Neuronal stem cell (in vitro differentiated cells): ENCODE measurements around the gene TULP4.

Experiments used
- DNase-seq: peaks from one replicate; pipeline ENCODE4 v3.0.0-alpha.2; 2013; ENCODE audit warnings: low spot score
- H2AFZ ChIP-seq: one replicate; pipeline ENCODE4 v1.6.1; 2013; ENCODE audit warnings: mild to moderate bottlenecking, low read length, inconsistent platforms
- H2AK5ac ChIP-seq: 2 replicates; pipeline ENCODE4 v1.6.1; 2013; ENCODE audit warnings: low read depth, mild to moderate bottlenecking, inconsistent platforms, low read length, moderate library complexity, mixed read lengths
- H2BK120ac ChIP-seq: 2 replicates; pipeline ENCODE4 v1.6.1; 2013; ENCODE audit warnings: low read depth, mild to moderate bottlenecking, inconsistent platforms, low read length, moderate library complexity, mixed read lengths
- H2BK12ac ChIP-seq: one replicate; pipeline ENCODE4 v1.6.1; 2013; ENCODE audit warnings: low read length, inconsistent platforms
- H2BK15ac ChIP-seq: 2 replicates; pipeline ENCODE4 v1.6.1; 2013; ENCODE audit warnings: mild to moderate bottlenecking, low read length, inconsistent platforms, mixed read lengths
- H2BK5ac ChIP-seq: one replicate; pipeline ENCODE4 v1.6.1; 2013; ENCODE audit warnings: inconsistent platforms, mild to moderate bottlenecking, low read length, moderate library complexity
- H3K14ac ChIP-seq: one replicate; pipeline ENCODE4 v1.6.1; 2013; ENCODE audit warnings: low read length, inconsistent platforms
- H3K18ac ChIP-seq: 2 replicates; pipeline ENCODE4 v1.6.1; 2013; ENCODE audit warnings: low read length, inconsistent platforms
- H3K23ac ChIP-seq: 2 replicates; pipeline ENCODE4 v1.6.1; 2013; ENCODE audit warnings: low read depth, mild to moderate bottlenecking, mixed read lengths, low read length, inconsistent platforms; ENCODE audit not compliant: poor library complexity
- H3K27ac ChIP-seq: replicated peaks from 3 replicates; pipeline ENCODE4 v1.5.1; 2013; ENCODE audit warnings: low read length, inconsistent platforms
- H3K27me3 ChIP-seq, 3 experiments: 2 replicates each; pipeline ENCODE4 v1.6.1; 2013; ENCODE audit warnings: low read length in 3 of 3, mild to moderate bottlenecking in 2 of 3, inconsistent platforms in 1 of 3, low read depth in 1 of 3, mixed read lengths in 1 of 3, moderate library complexity in 1 of 3; ENCODE audit not compliant: control insufficient read depth in 3 of 3, insufficient read depth in 3 of 3
- H3K36me3 ChIP-seq, 2 donors: replicated peaks in 1 of 2; 2 replicates each; pipeline ENCODE4 v1.6.1; 2013; ENCODE audit warnings: low read length in 2 of 2; ENCODE audit not compliant: control insufficient read depth in 2 of 2, insufficient read depth in 2 of 2
- H3K4ac ChIP-seq: 2 replicates; pipeline ENCODE4 v1.6.1; 2013; ENCODE audit warnings: inconsistent platforms, mild to moderate bottlenecking, low read length, moderate library complexity
- H3K4me1 ChIP-seq, 2 donors: 1 replicate in 1 of 2; 2 replicates in 1 of 2; pipeline ENCODE4 v1.6.1; 2013; ENCODE audit warnings: low read length in 2 of 2, low read depth in 1 of 2; ENCODE audit not compliant: control insufficient read depth in 2 of 2, insufficient read depth in 1 of 2
- H3K4me2 ChIP-seq: one replicate; pipeline ENCODE4 v1.6.1; 2013; ENCODE audit warnings: mild to moderate bottlenecking, low read length, inconsistent platforms; ENCODE audit not compliant: insufficient read depth, poor library complexity, severe bottlenecking
- H3K4me3 ChIP-seq, 2 donors: 2 replicates each; pipeline ENCODE4 v1.5.1; 2013; ENCODE audit warnings: low read length in 2 of 2, mild to moderate bottlenecking in 2 of 2, inconsistent platforms in 1 of 2, moderate library complexity in 1 of 2
- H3K79me1 ChIP-seq: one replicate; pipeline ENCODE4 v1.6.1; 2013; ENCODE audit warnings: low read depth, mild to moderate bottlenecking, inconsistent platforms, low read length, moderate library complexity
- H3K9ac ChIP-seq: one replicate; pipeline ENCODE4 v1.6.1; 2013; ENCODE audit warnings: mild to moderate bottlenecking, low read depth, low read length, inconsistent platforms; ENCODE audit not compliant: poor library complexity
- H3K9me3 ChIP-seq, 2 donors: replicated peaks in 1 of 2; 2 replicates each; pipeline versions ENCODE3 to v1.6.1; 2013; ENCODE audit warnings: low read length in 2 of 2, mild to moderate bottlenecking in 2 of 2, inconsistent platforms in 1 of 2, low read depth in 1 of 2, mixed read lengths in 1 of 2, moderate library complexity in 1 of 2; ENCODE audit not compliant: control insufficient read depth in 2 of 2, insufficient read depth in 1 of 2
- H4K8ac ChIP-seq: one replicate; pipeline ENCODE4 v1.6.1; 2013; ENCODE audit warnings: low read depth, mild to moderate bottlenecking, inconsistent platforms, low read length, moderate library complexity
- H4K91ac ChIP-seq: one replicate; pipeline ENCODE4 v1.6.1; 2013; ENCODE audit warnings: low read length, low read depth, mild to moderate bottlenecking, inconsistent platforms; ENCODE audit not compliant: poor library complexity
- WGBS, 2 donors: extraction: QIAGEN DNeasy Blood & Tissue Kit; methylation state at CpG; one replicate each; pipeline ENCODE4 v1.1.7; 2013; ENCODE audit warnings: missing lambda C conversion rate in 2 of 2, mixed read lengths in 1 of 2; ENCODE audit not compliant: insufficient read length in 2 of 2, insufficient replicate concordance in 1 of 2; ENCODE audit errors: extremely low coverage in 2 of 2; 5-methylcytosine and 5-hydroxymethylcytosine counted together

The TULP4 gene

GRCh38 chr6:158409451-158409850 is 97.2 kb downstream of the TULP4 start:
- Histone ChIP-seq H3K14ac (no peak overlapping the region), H2AK5ac (no peak overlapping the region), H3K4me2 (no peak overlapping the region), H4K8ac (no peak overlapping the region), H3K27me3 (no peaks in the 10 kb centered on the region), H3K79me1 (no peaks in the 10 kb centered on the region), H2BK120ac (no peak overlapping the region), H3K23ac (no peak overlapping the region), H2BK12ac (no peak overlapping the region), H3K27ac (no peak overlapping the region), H4K91ac (no peak overlapping the region), H3K4ac (no peak overlapping the region), H3K9ac (no peak overlapping the region), H3K36me3 (peaks cover 1 to 17% of the 10 kb centered on the region in 2 donors), H3K4me3 (no peak overlapping the region), H2BK15ac (no peak overlapping the region), H3K9me3 (peaks cover 3 to 9% of the 10 kb centered on the region in 2 donors), H3K18ac (no peak overlapping the region), H2AFZ (no peak overlapping the region), H3K4me1 (peaks cover 3 to 5% of the 10 kb centered on the region in 2 donors), H2BK5ac (no peak overlapping the region)
- whole genome bisulfite sequencing, 2 donors, result no CpG with 5 or more reads among the region's 3 CpGs
- no peak for DNase-seq

GRCh38 chr6:158410784-158411183 is 98.5 kb downstream of the TULP4 start:
- Histone ChIP-seq H3K23ac (no peak overlapping the region), H3K4me2 (no peak overlapping the region), H2BK120ac (no peak overlapping the region), H3K14ac (no peak overlapping the region), H2BK15ac (no peak overlapping the region), H4K8ac (no peak overlapping the region), H3K9me3 (peaks cover 3 to 4% of the 10 kb centered on the region in 2 donors), H4K91ac (no peak overlapping the region), H3K4me3 (no peak overlapping the region), H3K9ac (no peak overlapping the region), H3K18ac (no peak overlapping the region), H2AFZ (no peak overlapping the region), H2BK12ac (no peak overlapping the region), H3K27me3 (no peaks in the 10 kb centered on the region), H2AK5ac (no peak overlapping the region), H2BK5ac (no peak overlapping the region), H3K36me3 (peaks cover 1 to 27% of the 10 kb centered on the region in 2 donors), H3K79me1 (no peaks in the 10 kb centered on the region), H3K4ac (no peak overlapping the region), H3K27ac (no peak overlapping the region), H3K4me1 (peaks cover 3 to 5% of the 10 kb centered on the region in 2 donors)
- no CpG with 5 or more reads among the region's 8 CpGs for WGBS, 2 donors
- DNase-seq, result no peak

DNA sequence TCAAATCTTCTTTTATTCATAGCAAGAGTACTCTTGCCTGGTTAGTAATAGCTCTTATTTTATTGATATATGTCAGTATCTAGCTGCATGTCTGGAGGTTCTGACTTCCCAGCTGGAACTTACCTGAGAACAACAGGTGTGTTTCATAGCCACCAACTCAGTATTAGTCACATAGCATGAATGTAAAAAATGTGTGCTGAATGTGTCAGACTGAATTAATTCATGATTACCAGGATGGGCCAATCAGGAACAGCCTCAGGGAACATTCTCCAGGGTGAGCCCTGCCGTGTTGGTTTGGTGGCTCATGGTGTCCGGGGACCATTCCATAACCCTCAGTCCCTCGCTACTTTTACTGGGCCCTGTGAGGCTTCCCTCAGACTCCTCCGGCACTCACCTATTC is 99.7 kb downstream of the TULP4 start:
- Histone ChIP-seq H3K14ac (no peak overlapping the region), H3K27ac (no peak overlapping the region), H3K36me3 (peaks cover 1 to 37% of the 10 kb centered on the region in 2 donors), H2AFZ (no peak overlapping the region), H2BK5ac (no peak overlapping the region), H3K27me3 (no peaks in the 10 kb centered on the region), H2BK15ac (no peak overlapping the region), H3K18ac (no peak overlapping the region), H3K4me1 (peaks cover 3 to 5% of the 10 kb centered on the region in 2 donors), H3K79me1 (no peaks in the 10 kb centered on the region), H3K9ac (no peak overlapping the region), H3K4me3 (no peak overlapping the region), H2AK5ac (no peak overlapping the region), H4K91ac (no peak overlapping the region), H3K9me3 (no peaks in the 10 kb centered on the region), H2BK12ac (no peak overlapping the region), H3K4me2 (no peak overlapping the region), H3K23ac (no peak overlapping the region), H2BK120ac (no peak overlapping the region), H4K8ac (no peak overlapping the region), H3K4ac (no peak overlapping the region)
- WGBS, 2 donors, result no CpG with 5 or more reads among the region's 4 CpGs
- no peak for DNase-seq

DNA sequence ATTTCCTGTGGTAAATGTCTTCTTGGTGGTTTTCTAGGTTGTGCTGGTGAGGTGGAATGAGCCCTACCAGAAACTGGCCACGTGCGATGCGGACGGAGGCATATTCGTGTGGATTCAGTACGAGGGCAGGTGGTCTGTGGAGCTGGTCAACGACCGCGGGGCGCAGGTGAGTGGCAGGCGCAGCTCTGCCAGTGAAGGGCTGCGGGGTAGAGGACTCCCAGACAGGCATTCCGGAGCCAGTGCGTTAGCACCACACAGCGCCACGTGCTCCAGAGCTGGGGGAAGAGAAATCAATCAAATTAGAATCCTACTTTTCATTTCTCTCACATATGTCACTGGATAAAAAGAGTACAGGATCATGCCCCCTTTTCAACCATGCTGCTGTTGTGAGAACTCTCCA is 100.8 kb downstream of the TULP4 start:
- Histone ChIP-seq H4K8ac (no peak overlapping the region), H3K18ac (no peak overlapping the region), H2AK5ac (no peak overlapping the region), H3K4me3 (no peak overlapping the region), H2BK12ac (no peak overlapping the region), H3K27ac (no peak overlapping the region), H4K91ac (no peak overlapping the region), H3K36me3 (peaks cover 1 to 43% of the 10 kb centered on the region in 2 donors), H3K4ac (no peak overlapping the region), H3K9me3 (no peaks in the 10 kb centered on the region), H3K4me1 (peaks cover 2 to 4% of the 10 kb centered on the region in 2 donors), H3K23ac (no peak overlapping the region), H2BK5ac (no peak overlapping the region), H3K79me1 (no peaks in the 10 kb centered on the region), H3K27me3 (no peaks in the 10 kb centered on the region), H2AFZ (no peak overlapping the region), H2BK120ac (no peak overlapping the region), H3K4me2 (no peak overlapping the region), H3K14ac (no peak overlapping the region), H2BK15ac (no peak overlapping the region), H3K9ac (no peak overlapping the region)
- no peak for DNase-seq
- no CpG with 5 or more reads among the region's 16 CpGs for WGBS, 2 donors
